Transverse colon (tissue), 4 donors: Measurements from ENCODE around the gene CHST15. TPM values are rescaled to one million over a fixed set of nuclear protein-coding genes. Genes with fewer than 3 reads are reported as not detected.

Experiments
- DNase-seq: peaks from one replicate; pipeline ENCODE4 v3.0.0-alpha.2; 2019
- H3K27ac ChIP-seq, 4 donors: fragments of 200-600 bp; sonication (generic); 2 replicates each; pipeline ENCODE4 v1.5.1; 2016 to 2018; ENCODE audit warnings: inconsistent platforms in 4 of 4
- H3K27me3 ChIP-seq: fragments of 200-600 bp; sonication (generic); 2 replicates; pipeline ENCODE4 v1.5.1; 2017; ENCODE audit warnings: inconsistent platforms
- H3K36me3 ChIP-seq, 4 donors: fragments of 200-600 bp; sonication (generic); 2 replicates each; pipeline ENCODE4 v1.5.1; 2017 to 2019; ENCODE audit warnings: inconsistent platforms in 4 of 4
- H3K4me1 ChIP-seq, 4 donors: fragments of 200-600 bp; sonication (generic); 2 replicates each; pipeline ENCODE4 v1.5.1; 2017 to 2020; ENCODE audit warnings: inconsistent platforms in 4 of 4
- H3K4me3 ChIP-seq, 4 donors: fragments of 200-600 bp; sonication (generic); 1 replicate in 1 of 4; 2 replicates in 3 of 4; pipeline versions ENCODE4 v1.5.1 to v1.6.1; 2017 to 2019; ENCODE audit warnings: inconsistent platforms in 4 of 4
- H3K9me3 ChIP-seq, 2 donors: fragments of 200-600 bp; sonication (generic); 2 replicates each; pipeline ENCODE4 v1.5.1; 2017 to 2019; ENCODE audit warnings: inconsistent platforms in 2 of 2
- CTCF ChIP-seq, 5 experiments: fragments of 200-600 bp in 3 of 5; fragments of 450-650 bp in 2 of 5; sonication (generic) in 3 of 5; IDR thresholded peaks; 1 replicate in 2 of 5; 2 replicates in 3 of 5; pipeline ENCODE4 v1.5.1; 2016 to 2017; ENCODE audit warnings: antibody characterized with exemption in 5 of 5, inconsistent platforms in 3 of 5, mild to moderate bottlenecking in 2 of 5, moderate library complexity in 1 of 5
- EP300 ChIP-seq: sonication (generic); formaldehyde crosslinking; IDR thresholded peaks from one replicate; pipeline ENCODE4 v1.6.1; 2017; ENCODE audit warnings: antibody characterized with exemption, low read depth
- POLR2A ChIP-seq: fragments of 450-650 bp; IDR thresholded peaks from one replicate; pipeline ENCODE4 v1.6.1; 2016; ENCODE audit warnings: antibody characterized with exemption, mild to moderate bottlenecking, moderate library complexity
- POLR2AphosphoS5 ChIP-seq, 3 donors: sonication (generic); formaldehyde crosslinking; IDR thresholded peaks; one replicate each; pipeline ENCODE4 v1.6.1; 2016; ENCODE audit warnings: antibody characterized with exemption in 3 of 3
- WGBS, 2 donors: methylation state at CpG; one replicate each; pipeline ENCODE4 v1.1.5; 2018; ENCODE audit warnings: low coverage in 1 of 2; 5-methylcytosine and 5-hydroxymethylcytosine counted together
- in situ Hi-C, 4 donors: fragments of 200-750 bp; cut with MboI; loops; one replicate each; pipeline versions ENCODE4 v1.15.0 to v1.15.1; 2017; ENCODE audit warnings: low sequenced_read_pairs in 3 of 4, low pct_ligation_motif_present in 1 of 4, low pct_unique_long_range_greater_than_20kb in 1 of 4
- intact Hi-C: fragments of 100-400 bp; cut with DNase I; formaldehyde crosslinking; loops from one replicate; pipeline ENCODE4 v1.15.1; 2023; ENCODE audit warnings: low total_unique reads
- total RNA-seq, 4 donors: library from RNA; depleted of rRNA; stranded (reverse); fragments of >200 nt; gene quantifications; one replicate each; pipeline ENCODE4 v1.1.0, GENCODE V29; 2016

CHST15 gene
- total RNA-seq, 4 donors from 2014 or later, result 10.0 to 25.4 (median 16.0) TPM

DNA sequence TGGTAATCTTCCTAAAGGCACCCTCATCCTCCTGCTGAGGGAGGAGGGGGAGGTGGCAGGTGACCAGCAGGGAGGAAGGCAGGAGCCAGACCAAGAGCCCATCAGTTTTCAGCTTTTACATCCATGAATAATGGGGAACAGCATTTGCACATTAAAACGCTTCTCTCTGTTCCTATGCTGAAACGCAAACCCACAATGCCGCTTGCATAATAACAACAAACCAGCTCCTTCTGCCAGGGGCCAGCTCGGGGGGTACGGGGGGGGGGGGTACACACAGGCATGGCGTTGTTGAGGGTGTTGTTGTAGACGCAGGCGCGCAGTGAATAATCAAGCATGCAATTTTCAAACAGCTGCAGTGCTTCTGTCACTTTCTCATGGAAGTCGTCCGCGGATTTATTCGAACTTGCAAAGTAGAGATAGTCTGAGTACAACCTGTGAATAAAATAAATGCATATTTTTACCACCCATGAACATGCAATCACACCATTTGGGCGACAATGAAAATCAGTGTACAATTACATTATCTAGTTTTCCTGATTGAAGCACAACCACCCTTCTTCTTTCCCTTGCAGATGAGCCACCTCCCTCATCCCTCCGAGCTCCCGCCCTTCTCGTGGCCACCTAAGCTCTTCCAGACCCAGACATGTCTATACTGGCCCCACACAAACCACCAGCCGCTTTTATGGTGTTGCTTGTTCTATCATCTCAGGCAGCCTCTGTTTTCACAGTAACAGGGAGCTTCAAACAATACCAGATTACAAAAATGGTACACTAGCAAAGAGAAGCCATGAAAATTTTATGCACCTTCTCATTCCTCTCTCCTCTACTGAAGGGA, 72.2 kb downstream of the CHST15 start:
- TF ChIP-seq CTCF (IDR thresholded peaks at IDR 0.05) (no peak), POLR2AphosphoS5 (IDR thresholded peaks at IDR 0.05) (no peak), EP300 (no peak), POLR2A (no peak)
- Histone ChIP-seq H3K4me3 (no peak overlapping the region), H3K9me3 (no peaks in the 10 kb centered on the region), H3K27me3 (no peaks in the 10 kb centered on the region), H3K36me3 (no peaks in the 10 kb centered on the region), H3K27ac (no peak overlapping the region), H3K4me1 (peaks cover 0 to 14% (median 0%) of the 10 kb centered on the region in 4 donors)
- in situ Hi-C loops, result no loop called here
- no peak for DNase-seq
- WGBS, 2 donors, result 70 to 80% methylated on average over 10 to 18 of the region's 18 CpGs
- intact Hi-C loops, result no loop called here

- H3K4me1 ChIP-seq, result peaks cover 0 to 3% (median 0%) of the 10 kb centered on the region in 4 donors
- in situ Hi-C loops (no loop called here), intact Hi-C loops (no loop called here)
- TF ChIP-seq CTCF (IDR thresholded peaks at IDR 0.05) (no peak), POLR2A (no peak)
- DNase-seq, result no peak
- H3K4me3 ChIP-seq, result no peak overlapping the region
- H3K27ac ChIP-seq, result no peak overlapping the region
- no peaks in the 10 kb centered on the region for H3K9me3 ChIP-seq
- H3K27me3 ChIP-seq, result no peaks in the 10 kb centered on the region
- no peaks in the 10 kb centered on the region for H3K36me3 ChIP-seq
- 80 to 83% methylated on average over 1 to 13 of the region's 13 CpGs for WGBS, 2 donors
Observed at GRCh38 chr10:124019886-124020797, 73.3 kb downstream of the CHST15 start.

DNA sequence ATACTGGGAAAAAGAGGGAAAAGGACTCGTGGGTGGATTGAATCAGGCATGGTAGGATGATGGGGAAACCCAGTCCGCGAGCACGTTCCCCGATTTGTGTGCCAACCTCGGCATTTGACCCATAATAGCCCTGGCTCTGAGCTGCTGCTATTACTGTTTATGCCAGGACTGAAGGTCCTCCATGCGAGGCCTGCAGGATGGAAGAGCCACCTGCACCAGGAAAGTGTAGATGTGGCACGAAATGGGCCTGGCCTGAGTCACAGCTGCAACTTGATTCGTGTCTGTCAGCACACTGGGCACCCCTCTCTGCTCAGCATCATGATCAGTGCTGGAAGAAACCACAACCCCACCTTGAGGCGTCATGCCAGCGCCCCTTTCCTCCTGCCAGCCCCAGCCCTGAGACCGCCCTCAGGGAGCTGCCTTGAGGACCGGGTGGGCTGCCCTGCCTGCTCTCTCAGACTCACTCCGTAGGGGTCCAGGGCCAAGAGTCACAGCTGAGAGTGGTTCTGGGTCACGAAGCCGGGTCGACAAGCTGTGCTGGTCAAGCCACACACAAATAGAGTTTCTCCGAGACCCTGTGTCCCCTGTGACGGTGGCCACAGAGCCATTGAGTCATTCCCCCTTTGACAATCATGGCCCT, 74.4 kb downstream of the CHST15 start:
- H3K4me1 ChIP-seq, result no peaks in the 10 kb centered on the region
- TF ChIP-seq POLR2A, result no peak
- TF ChIP-seq EP300, result no peak
- TF ChIP-seq CTCF (IDR thresholded peaks at IDR 0.05), result no peak
- TF ChIP-seq POLR2AphosphoS5 (IDR thresholded peaks at IDR 0.05), result no peak
- in situ Hi-C loops (no loop called here), intact Hi-C loops (no loop called here)
- no peaks in the 10 kb centered on the region for H3K27me3 ChIP-seq
- H3K27ac ChIP-seq, result no peak overlapping the region
- no peak for DNase-seq
- no peaks in the 10 kb centered on the region for H3K9me3 ChIP-seq
- 84 to 87% methylated on average over 4 to 13 of the region's 19 CpGs for WGBS, 2 donors
- no peak overlapping the region for H3K4me3 ChIP-seq
- H3K36me3 ChIP-seq, result no peaks in the 10 kb centered on the region

DNA sequence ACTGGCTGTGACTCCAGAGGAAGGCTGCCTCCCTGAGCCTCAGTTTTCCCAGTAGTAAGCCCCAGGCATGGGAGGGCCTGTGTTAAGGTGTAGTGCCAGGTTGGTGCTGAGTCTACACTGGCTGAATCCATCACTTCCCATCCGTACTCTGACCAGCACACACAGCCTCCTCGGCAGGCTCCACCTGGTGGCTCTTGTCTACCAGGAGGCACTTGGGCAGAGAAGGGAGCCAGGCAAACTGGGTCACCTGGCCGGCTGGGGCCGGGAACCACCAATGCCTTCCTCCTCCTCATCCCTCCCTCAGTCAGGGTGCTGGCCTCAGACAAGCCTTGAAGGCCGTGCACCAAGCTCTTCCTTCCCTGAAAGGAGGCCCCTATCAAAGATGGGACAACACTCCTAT, 75.7 kb downstream of the CHST15 start:
- no peaks in the 10 kb centered on the region for H3K36me3 ChIP-seq
- no peaks in the 10 kb centered on the region for H3K4me1 ChIP-seq
- H3K27ac ChIP-seq, result no peak overlapping the region
- no peak for TF ChIP-seq POLR2A
- 95% methylated on average over 5 of the region's 5 CpGs; no CpG with 5 or more reads in 1 of the 2 donors for WGBS, 2 donors
- in situ Hi-C loops, result no loop called here
- H3K4me3 ChIP-seq, result no peak overlapping the region
- no peaks in the 10 kb centered on the region for H3K9me3 ChIP-seq
- no peak for DNase-seq
- intact Hi-C loops, result no loop called here
- H3K27me3 ChIP-seq, result no peaks in the 10 kb centered on the region
